Immature natural killer cell (primary cell): Measurements from ENCODE around the gene LAMC2. TPM values are rescaled to one million over a fixed set of nuclear protein-coding genes. Genes with fewer than 3 reads are reported as not detected.

Source experiments
- DNase-seq, 3 donors: peaks; one replicate each; pipeline ENCODE4 v3.0.0; 2022; ENCODE audit warnings: mixed read lengths in 1 of 3
- H3K27ac Mint-ChIP-seq, 6 donors: one replicate each; pipeline ENCODE4 v1.8.0; 2020; ENCODE audit warnings: mixed read lengths in 6 of 6, mild to moderate bottlenecking in 5 of 6, inconsistent platforms in 4 of 6, moderate library complexity in 3 of 6
- H3K27me3 Mint-ChIP-seq, 3 donors: one replicate each; pipeline ENCODE4 v1.8.0; 2020 to 2021; ENCODE audit warnings: low read depth in 3 of 3, mild to moderate bottlenecking in 3 of 3, mixed read lengths in 3 of 3, moderate library complexity in 3 of 3, inconsistent platforms in 1 of 3
- H3K36me3 Mint-ChIP-seq, 3 donors: one replicate each; pipeline ENCODE4 v1.8.0; 2020; ENCODE audit warnings: mixed read lengths in 3 of 3, inconsistent platforms in 2 of 3, mild to moderate bottlenecking in 2 of 3
- H3K4me1 Mint-ChIP-seq, 2 donors: one replicate each; pipeline ENCODE4 v1.8.0; 2020; ENCODE audit warnings: inconsistent platforms in 2 of 2, mild to moderate bottlenecking in 2 of 2, mixed read lengths in 2 of 2, moderate library complexity in 1 of 2
- H3K4me3 Mint-ChIP-seq, 5 donors: one replicate each; pipeline ENCODE4 v1.8.0; 2020; ENCODE audit warnings: mild to moderate bottlenecking in 5 of 5, mixed read lengths in 5 of 5, inconsistent platforms in 3 of 5, moderate library complexity in 3 of 5
- H3K9me3 Mint-ChIP-seq, 6 donors: one replicate each; pipeline ENCODE4 v1.8.0; 2020; ENCODE audit warnings: mild to moderate bottlenecking in 6 of 6, mixed read lengths in 6 of 6, inconsistent platforms in 4 of 6, moderate library complexity in 3 of 6
- polyA plus RNA-seq, 3 donors: library from polyadenylated mRNA; unstranded; fragments of 300-500 nt; fragmentation: Illumina TruSeq; gene quantifications; one replicate each; pipeline ENCODE4 v1.2.3, GENCODE V29; 2021

LAMC2 gene
- polyA plus RNA-seq, 3 donors from 2014 or later: not detected

GRCh38 chr1:183289051-183289496 is 103.0 kb downstream of the LAMC2 start:
- Mint-ChIP-seq H3K4me3 (no peak overlapping the region), H3K9me3 (no peaks in the 10 kb centered on the region), H3K4me1 (no peaks in the 10 kb centered on the region), H3K27me3 (peaks cover 3 to 5% (median 4%) of the 10 kb centered on the region in 3 donors), H3K27ac (no peak overlapping the region), H3K36me3 (no peaks in the 10 kb centered on the region)
- DNase-seq: no peak

GRCh38 chr1:183290628-183291027 is 104.6 kb downstream of the LAMC2 start:
- no peak overlapping the region for H3K27ac Mint-ChIP-seq
- no peaks in the 10 kb centered on the region for H3K36me3 Mint-ChIP-seq
- H3K9me3 Mint-ChIP-seq: no peaks in the 10 kb centered on the region
- H3K27me3 Mint-ChIP-seq: peaks cover 0 to 5% (median 3%) of the 10 kb centered on the region in 3 donors
- no peak for DNase-seq
- no peaks in the 10 kb centered on the region for H3K4me1 Mint-ChIP-seq
- no peak overlapping the region for H3K4me3 Mint-ChIP-seq

GRCh38 chr1:183291216-183291762 is 105.2 kb downstream of the LAMC2 start:
- H3K27ac Mint-ChIP-seq: no peak overlapping the region
- H3K4me1 Mint-ChIP-seq: no peaks in the 10 kb centered on the region
- no peaks in the 10 kb centered on the region for H3K9me3 Mint-ChIP-seq
- no peak for DNase-seq
- no peaks in the 10 kb centered on the region for H3K36me3 Mint-ChIP-seq
- H3K27me3 Mint-ChIP-seq: peaks cover 0 to 5% (median 5%) of the 10 kb centered on the region in 3 donors
- no peak overlapping the region for H3K4me3 Mint-ChIP-seq

GRCh38 chr1:183291802-183292514 is 105.9 kb downstream of the LAMC2 start:
- Mint-ChIP-seq H3K27ac (no peak overlapping the region), H3K36me3 (no peaks in the 10 kb centered on the region), H3K4me3 (no peak overlapping the region)

GRCh38 chr1:183293241-183293640 is 107.2 kb downstream of the LAMC2 start:
- no peak for DNase-seq
- H3K9me3 Mint-ChIP-seq: no peaks in the 10 kb centered on the region
- H3K4me3 Mint-ChIP-seq: no peak overlapping the region
- no peaks in the 10 kb centered on the region for H3K36me3 Mint-ChIP-seq
- H3K4me1 Mint-ChIP-seq: no peaks in the 10 kb centered on the region
- no peak overlapping the region for H3K27ac Mint-ChIP-seq
- H3K27me3 Mint-ChIP-seq: peaks cover 0 to 6% (median 3%) of the 10 kb centered on the region in 3 donors

More at GRCh38 chr1:183291802-183292514, 105.9 kb downstream of the LAMC2 start:
- DNase-seq: no peak
- Mint-ChIP-seq H3K4me1 (no peaks in the 10 kb centered on the region), H3K27me3 (peaks cover 0 to 5% (median 3%) of the 10 kb centered on the region in 3 donors), H3K9me3 (no peaks in the 10 kb centered on the region)

- no peaks in the 10 kb centered on the region for H3K36me3 Mint-ChIP-seq
- H3K4me1 Mint-ChIP-seq: no peaks in the 10 kb centered on the region
Observed at GRCh38 chr1:183293876-183294275, 107.8 kb downstream of the LAMC2 start.

More at GRCh38 chr1:183293876-183294275, 107.8 kb downstream of the LAMC2 start:
- peaks cover 0 to 5% (median 3%) of the 10 kb centered on the region in 3 donors for H3K27me3 Mint-ChIP-seq
- H3K27ac Mint-ChIP-seq: no peak overlapping the region
- no peak overlapping the region for H3K4me3 Mint-ChIP-seq
- no peaks in the 10 kb centered on the region for H3K9me3 Mint-ChIP-seq
- DNase-seq: no peak

Other genes starting within 250 kb of the LAMC2 start
- not detected for gene SHCBP1L, start 233.1 kb upstream of the LAMC2 start, polyA plus RNA-seq
- gene LAMC1, start 162.8 kb upstream of the LAMC2 start, polyA plus RNA-seq: under 1 TPM in 1 of 3 donors, not detected in 2; 0.19 TPM
- gene NMNAT2, start 232.1 kb downstream of the LAMC2 start, polyA plus RNA-seq: not detected